PC-3 (cell line): ENCODE results near the gene SUMO2. TPM values are rescaled to one million over a fixed set of nuclear protein-coding genes. Genes with fewer than 3 reads are reported as not detected.
"Not testable (repeated sequence)": the region's sequence is repeated elsewhere in the genome, so short reads cannot be mapped to it uniquely, and the experiment has no call there.

Source experiments
- ATAC-seq: fragments of 200-7000 bp; cut with Tn5 transposase; 2 replicates; pipeline ENCODE4 v1.9.1; 2020; ENCODE audit warnings: mild to moderate bottlenecking, moderate library complexity
- BruUV-seq: library from RNA; stranded (reverse); fragments of 400-500 nt; replicated peaks from 2 replicates; lab custom pipeline; 2021; lab: Mats Ljungman, UMichigan
- CTCF ChIA-PET: fragments of 300-600 bp; sonication (Branson Sonifier 250); formaldehyde crosslinking; loops from one replicate; lab custom pipeline; 2022; ENCODE audit warnings: antibody characterized with exemption; lab: Charles Lee
- POLR2A ChIA-PET: fragments of 300-600 bp; sonication (Branson Sonifier 250); formaldehyde crosslinking; loops from one replicate; lab custom pipeline; 2022; ENCODE audit warnings: antibody characterized with exemption; ENCODE audit not compliant: unreplicated experiment; lab: Charles Lee
- DNase-seq: peaks from one replicate; pipeline ENCODE4 v3.0.0-alpha.2; 2015
- H2AFZ ChIP-seq: fragments of 300-600 bp; sonication (generic); 2 replicates; pipeline ENCODE4 v1.6.0; 2016; ENCODE audit warnings: antibody characterized with exemption, low read length
- H3F3A ChIP-seq: fragments of 300-600 bp; sonication (generic); one replicate; pipeline ENCODE4 v1.6.0; 2017; ENCODE audit warnings: antibody characterized with exemption, low read length, control low read depth, mild to moderate bottlenecking; ENCODE audit not compliant: unreplicated experiment
- H3K27ac ChIP-seq: fragments of 300-600 bp; sonication (generic); 2 replicates; pipeline ENCODE4 v1.5.1; 2016; ENCODE audit warnings: mild to moderate bottlenecking, low read length
- H3K27me3 ChIP-seq: fragments of 300-600 bp; sonication (generic); 2 replicates; pipeline ENCODE4 v1.6.1; 2016; ENCODE audit warnings: low read length, mixed read lengths
- H3K36me3 ChIP-seq: fragments of 300-600 bp; sonication (generic); 2 replicates; pipeline ENCODE4 v1.6.1; 2016; ENCODE audit warnings: low read depth, mixed run types, low read length, mixed read lengths
- H3K4me1 ChIP-seq: fragments of 300-600 bp; sonication (generic); 2 replicates; pipeline ENCODE4 v1.5.1; 2016; ENCODE audit warnings: low read length; ENCODE audit not compliant: insufficient read depth
- H3K4me2 ChIP-seq: fragments of 300-600 bp; sonication (generic); 2 replicates; pipeline ENCODE4 v1.6.0; 2016; ENCODE audit warnings: low read length
- H3K4me3 ChIP-seq: fragments of 300-600 bp; sonication (generic); 2 replicates; pipeline ENCODE4 v1.5.1; 2016; ENCODE audit warnings: mild to moderate bottlenecking, low read length, mixed read lengths
- H3K79me2 ChIP-seq: fragments of 300-600 bp; sonication (generic); 2 replicates; pipeline ENCODE4 v1.6.1; 2017; ENCODE audit warnings: low read length, mixed read lengths
- H3K9ac ChIP-seq: fragments of 300-600 bp; sonication (generic); 2 replicates; pipeline ENCODE4 v1.6.0; 2016; ENCODE audit warnings: mild to moderate bottlenecking, low read length
- H3K9me2 ChIP-seq: fragments of 300-600 bp; sonication (generic); replicated peaks from 2 replicates; pipeline ENCODE4 v1.6.1; 2016; ENCODE audit warnings: mixed run types, low read length, mixed read lengths
- H3K9me3 ChIP-seq: fragments of 300-600 bp; sonication (generic); 2 replicates; pipeline ENCODE4 v1.6.1; 2016; ENCODE audit warnings: low read length, mixed read lengths
- H4K20me1 ChIP-seq: fragments of 300-600 bp; sonication (generic); 2 replicates; pipeline ENCODE4 v1.6.1; 2016; ENCODE audit warnings: low read length, mixed read lengths
- EZH2 ChIP-seq: fragments of 300-600 bp; sonication (generic); IDR thresholded peaks from one replicate; pipeline ENCODE4 v1.6.1; 2017; ENCODE audit warnings: antibody characterized with exemption, mild to moderate bottlenecking, low read length; ENCODE audit not compliant: unreplicated experiment
- EZH2phosphoT487 ChIP-seq: fragments of 300-600 bp; sonication (generic); IDR thresholded peaks from 2 replicates; pipeline ENCODE4 v1.6.1; 2018; ENCODE audit warnings: mild to moderate bottlenecking, antibody characterized with exemption, low read length, borderline replicate concordance
- intact Hi-C: fragments of 100-400 bp; cut with micrococcal nuclease; formaldehyde crosslinking; loops from 2 replicates; pipeline ENCODE4 v1.9.0; 2023
- total RNA-seq: library from RNA; depleted of rRNA; stranded (reverse); fragments of >200 nt; gene quantifications from 2 replicates; pipeline ENCODE4 v1.2.3, GENCODE V29; 2014
- TF ChIP-seq, protein P1 (sequence below): fragments of 300-600 bp; sonication (generic); conservative IDR thresholded peaks from 2 replicates; pipeline ENCODE4 v1.5.1; 2017; ENCODE audit warnings: antibody characterized with exemption, low read depth, mild to moderate bottlenecking, low read length

SUMO2 gene
- total RNA-seq, 1 experiment from 2014 or later, result 282 TPM

DNA sequence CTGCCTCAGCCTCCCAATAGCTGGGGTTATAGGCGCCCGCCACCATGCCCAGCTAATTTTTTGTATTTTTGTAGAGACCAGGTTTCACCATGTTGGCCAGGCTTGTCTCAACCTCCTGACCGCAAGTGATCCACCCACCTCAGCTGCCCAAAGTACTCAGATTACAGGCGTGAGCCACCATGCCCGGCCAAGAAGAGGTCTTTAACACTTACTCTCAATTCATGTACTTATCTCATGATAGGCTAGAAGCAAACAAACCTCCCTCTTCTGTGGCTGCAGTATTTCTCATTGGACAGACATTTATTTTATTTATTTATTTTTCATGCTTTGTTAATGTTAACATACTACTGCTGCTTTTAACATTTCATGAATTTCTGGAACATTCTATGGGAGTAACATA, 44.2 kb downstream of the SUMO2 start:
- ATAC-seq (no peak), DNase-seq (no peak)
- Histone ChIP-seq H3K27me3 (no peaks in the 10 kb centered on the region), H3K4me1 (peaks cover 6% of the 10 kb centered on the region), H3F3A (peaks cover 52% of the 10 kb centered on the region), H3K36me3 (peaks cover 61% of the 10 kb centered on the region), H2AFZ (no peak overlapping the region), H3K27ac (no peak overlapping the region), H4K20me1 (no peaks in the 10 kb centered on the region), H3K4me2 (no peak overlapping the region), H3K79me2 (peaks cover 36% of the 10 kb centered on the region), H3K9me2 (no peaks in the 10 kb centered on the region), H3K4me3 (no peak overlapping the region), H3K9me3 (no peaks in the 10 kb centered on the region), H3K9ac (no peak overlapping the region)
- no peak for TF ChIP-seq EZH2phosphoT487
- TF ChIP-seq, protein P1, sequence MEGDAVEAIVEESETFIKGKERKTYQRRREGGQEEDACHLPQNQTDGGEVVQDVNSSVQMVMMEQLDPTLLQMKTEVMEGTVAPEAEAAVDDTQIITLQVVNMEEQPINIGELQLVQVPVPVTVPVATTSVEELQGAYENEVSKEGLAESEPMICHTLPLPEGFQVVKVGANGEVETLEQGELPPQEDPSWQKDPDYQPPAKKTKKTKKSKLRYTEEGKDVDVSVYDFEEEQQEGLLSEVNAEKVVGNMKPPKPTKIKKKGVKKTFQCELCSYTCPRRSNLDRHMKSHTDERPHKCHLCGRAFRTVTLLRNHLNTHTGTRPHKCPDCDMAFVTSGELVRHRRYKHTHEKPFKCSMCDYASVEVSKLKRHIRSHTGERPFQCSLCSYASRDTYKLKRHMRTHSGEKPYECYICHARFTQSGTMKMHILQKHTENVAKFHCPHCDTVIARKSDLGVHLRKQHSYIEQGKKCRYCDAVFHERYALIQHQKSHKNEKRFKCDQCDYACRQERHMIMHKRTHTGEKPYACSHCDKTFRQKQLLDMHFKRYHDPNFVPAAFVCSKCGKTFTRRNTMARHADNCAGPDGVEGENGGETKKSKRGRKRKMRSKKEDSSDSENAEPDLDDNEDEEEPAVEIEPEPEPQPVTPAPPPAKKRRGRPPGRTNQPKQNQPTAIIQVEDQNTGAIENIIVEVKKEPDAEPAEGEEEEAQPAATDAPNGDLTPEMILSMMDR, result no peak
- no peak for TF ChIP-seq EZH2
- POLR2A ChIA-PET, result no interaction called here
- intact Hi-C loops, result no loop called here
- BruUV-seq, result no TSS peak
- CTCF ChIA-PET, result no interaction called here

DNA sequence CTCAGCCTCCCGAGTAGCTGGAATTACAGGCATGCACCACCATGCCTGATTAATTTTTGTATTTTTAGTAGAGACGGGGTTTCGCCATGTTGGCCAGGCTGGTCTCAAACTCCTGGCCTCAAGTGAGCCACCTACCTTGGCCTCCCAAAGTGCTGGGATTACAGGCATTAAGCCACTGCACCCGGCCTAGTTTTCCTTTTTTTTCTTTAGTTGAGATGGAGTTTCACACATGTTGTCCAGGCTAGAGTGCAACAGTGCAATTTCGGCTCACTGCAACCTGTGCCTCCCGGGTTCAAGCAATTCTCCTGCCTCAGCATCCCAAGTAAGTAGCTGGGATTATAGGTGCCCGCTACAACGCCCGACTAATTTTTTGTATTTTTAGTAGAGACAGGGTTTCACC, 45.0 kb downstream of the SUMO2 start:
- H3K4me3 ChIP-seq, BruUV-seq, DNase-seq, H3K9me2 ChIP-seq, intact Hi-C loops, POLR2A ChIA-PET, H3K4me2 ChIP-seq, H4K20me1 ChIP-seq, H2AFZ ChIP-seq, H3K27me3 ChIP-seq, CTCF ChIA-PET, ATAC-seq, H3K27ac ChIP-seq, H3K9me3 ChIP-seq, H3K9ac ChIP-seq: not testable (repeated sequence)
- H3K79me2 ChIP-seq, result peaks cover 32% of the 10 kb centered on the region
- H3K36me3 ChIP-seq, result peaks cover 56% of the 10 kb centered on the region
- peaks cover 11% of the 10 kb centered on the region for H3K4me1 ChIP-seq
- H3F3A ChIP-seq, result peaks cover 52% of the 10 kb centered on the region

DNA sequence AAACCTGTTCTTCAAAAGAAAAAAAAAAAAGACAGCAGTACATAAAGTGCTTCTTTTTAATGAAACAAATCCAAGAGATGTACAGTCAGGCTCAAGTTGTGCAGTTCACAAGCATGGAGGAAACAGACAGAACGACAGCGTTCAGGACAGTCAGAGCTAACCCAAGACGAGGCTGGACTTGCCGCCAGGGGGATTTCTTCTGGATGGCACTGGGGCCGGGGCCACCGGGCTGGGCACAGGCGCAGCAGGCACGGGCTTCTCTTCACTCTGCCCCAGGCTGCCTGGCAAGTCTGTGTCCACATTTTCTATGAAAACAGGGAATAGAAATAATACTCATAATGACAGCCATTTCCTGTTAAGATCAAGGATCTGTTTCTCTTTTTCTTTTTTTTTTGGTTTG, 46.8 kb downstream of the SUMO2 start:
- Histone ChIP-seq H3F3A (peaks cover 47% of the 10 kb centered on the region), H2AFZ (no peak overlapping the region), H3K27me3 (no peaks in the 10 kb centered on the region), H4K20me1 (no peaks in the 10 kb centered on the region), H3K9me3 (no peaks in the 10 kb centered on the region), H3K4me2 (no peak overlapping the region), H3K79me2 (peaks cover 41% of the 10 kb centered on the region), H3K9ac (no peak overlapping the region), H3K27ac (no peak overlapping the region), H3K4me3 (no peak overlapping the region), H3K4me1 (peaks cover 19% of the 10 kb centered on the region), H3K9me2 (no peaks in the 10 kb centered on the region), H3K36me3 (peaks cover 41% of the 10 kb centered on the region)
- ATAC-seq, result no peak
- no peak for DNase-seq
- TF ChIP-seq EZH2 (no peak), EZH2phosphoT487 (no peak)
- TF ChIP-seq, protein P1, result no peak
- intact Hi-C loops, result no loop called here
- BruUV-seq, result no TSS peak
- POLR2A ChIA-PET, result no interaction called here
- CTCF ChIA-PET, result no interaction called here
